ENCODE data around the gene MPDZ.
A peak's percentile ranks its signal among the peaks of the same experiment; 100 is the strongest.

MPDZ gene

DNA sequence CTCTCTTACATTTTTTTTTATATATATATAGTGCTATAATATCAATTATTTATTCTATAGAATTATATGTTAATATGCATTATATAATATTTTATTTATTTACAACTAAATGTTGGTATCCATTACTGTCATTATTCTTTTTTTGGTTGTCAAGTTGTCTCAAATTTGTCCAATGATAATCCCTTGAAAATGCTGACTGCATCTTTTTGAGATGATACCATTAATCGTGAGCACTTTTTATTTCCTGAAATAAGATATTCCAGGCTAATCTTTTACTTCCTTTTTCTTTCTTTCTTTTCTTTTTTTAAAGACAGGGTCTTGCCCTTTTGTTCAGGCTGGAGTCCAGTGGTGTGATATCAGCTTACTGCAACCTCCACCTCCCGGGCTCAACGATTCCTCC lies 12.7 kb upstream of the MPDZ start:
- Histone ChIP-seq H3K9me3 (ENCODE audit: insufficient read depth, low read length) (peaks cover 9% of the 10 kb centered on the region), H3K4me1 (ENCODE audit: insufficient read depth, insufficient read length) (no peaks in the 10 kb centered on the region), H3K4me3 (ENCODE audit: insufficient read length, low read depth) (no peak overlapping the region), H3K36me3 (ENCODE audit: insufficient read depth, insufficient read length, low read length) (no peaks in the 10 kb centered on the region), H3K27me3 (ENCODE audit: insufficient read depth, insufficient read length) (no peaks in the 10 kb centered on the region), H3K9ac (ENCODE audit: insufficient read length, low read depth) (no peak overlapping the region)
- no peak for TF ChIP-seq ZNF274 (IDR thresholded peaks at IDR 0.05; ENCODE audit: low read depth, low read length)
- no peak for TF ChIP-seq SUZ12 (IDR thresholded peaks at IDR 0.05; ENCODE audit: extremely low read depth, insufficient read depth, insufficient read length)
- no peak for TF ChIP-seq YY1 (IDR thresholded peaks at IDR 0.05; ENCODE audit: insufficient read depth, insufficient read length)
- no peak for DNase-seq (ENCODE audit: low read depth, low spot score)

GRCh38 chr9:13291718-13292117 lies 12.2 kb upstream of the MPDZ start:
- H3K9me3 ChIP-seq (ENCODE audit: insufficient read depth, low read length) = peaks cover 4% of the 10 kb centered on the region; the same call in 1 of the 2 replicates
- H3K36me3 ChIP-seq (ENCODE audit: insufficient read depth, insufficient read length, low read length) = no peaks in the 10 kb centered on the region
- no peak overlapping the region for H3K4me3 ChIP-seq (ENCODE audit: insufficient read length, low read depth)
- no peaks in the 10 kb centered on the region for H3K27me3 ChIP-seq (ENCODE audit: insufficient read depth, insufficient read length)
- DNase-seq (ENCODE audit: low read depth, low spot score) = no peak
- no peaks in the 10 kb centered on the region for H3K4me1 ChIP-seq (ENCODE audit: insufficient read depth, insufficient read length)
- no peak for TF ChIP-seq YY1 (IDR thresholded peaks at IDR 0.05; ENCODE audit: insufficient read depth, insufficient read length)
- no peak for TF ChIP-seq SUZ12 (IDR thresholded peaks at IDR 0.05; ENCODE audit: extremely low read depth, insufficient read depth, insufficient read length)
- TF ChIP-seq ZNF274 (IDR thresholded peaks at IDR 0.05; ENCODE audit: low read depth, low read length) = no peak
- H3K9ac ChIP-seq (ENCODE audit: insufficient read length, low read depth) = no peak overlapping the region

GRCh38 chr9:13284011-13284410 lies 4.5 kb upstream of the MPDZ start:
- TF ChIP-seq SUZ12 (IDR thresholded peaks at IDR 0.05; ENCODE audit: extremely low read depth, insufficient read depth, insufficient read length) (no peak), ZNF274 (IDR thresholded peaks at IDR 0.05; ENCODE audit: low read depth, low read length) (no peak), YY1 (IDR thresholded peaks at IDR 0.05; ENCODE audit: insufficient read depth, insufficient read length) (no peak)
- DNase-seq (ENCODE audit: low read depth, low spot score) = no peak
- no peaks in the 10 kb centered on the region for H3K27me3 ChIP-seq (ENCODE audit: insufficient read depth, insufficient read length)

GRCh38 chr9:13282998-13283397 lies 3.5 kb upstream of the MPDZ start:
- Histone ChIP-seq H3K4me1 (ENCODE audit: insufficient read depth, insufficient read length) (no peaks in the 10 kb centered on the region), H3K9me3 (ENCODE audit: insufficient read depth, low read length) (no peaks in the 10 kb centered on the region), H3K9ac (ENCODE audit: insufficient read length, low read depth) (no peak overlapping the region), H3K36me3 (ENCODE audit: insufficient read depth, insufficient read length, low read length) (no peaks in the 10 kb centered on the region), H3K4me3 (ENCODE audit: insufficient read length, low read depth) (no peak overlapping the region), H3K27me3 (ENCODE audit: insufficient read depth, insufficient read length) (no peaks in the 10 kb centered on the region)
- no peak for DNase-seq (ENCODE audit: low read depth, low spot score)
- TF ChIP-seq ZNF274 (IDR thresholded peaks at IDR 0.05; ENCODE audit: low read depth, low read length) = no peak
- TF ChIP-seq YY1 (IDR thresholded peaks at IDR 0.05; ENCODE audit: insufficient read depth, insufficient read length) = no peak
- TF ChIP-seq SUZ12 (IDR thresholded peaks at IDR 0.05; ENCODE audit: extremely low read depth, insufficient read depth, insufficient read length) = no peak

More at GRCh38 chr9:13284011-13284410, 4.5 kb upstream of the MPDZ start:
- no peaks in the 10 kb centered on the region for H3K4me1 ChIP-seq (ENCODE audit: insufficient read depth, insufficient read length)
- no peak overlapping the region for H3K4me3 ChIP-seq (ENCODE audit: insufficient read length, low read depth)
- H3K36me3 ChIP-seq (ENCODE audit: insufficient read depth, insufficient read length, low read length) = no peaks in the 10 kb centered on the region
- no peak overlapping the region for H3K9ac ChIP-seq (ENCODE audit: insufficient read length, low read depth)
- H3K9me3 ChIP-seq (ENCODE audit: insufficient read depth, low read length) = no peaks in the 10 kb centered on the region

DNA sequence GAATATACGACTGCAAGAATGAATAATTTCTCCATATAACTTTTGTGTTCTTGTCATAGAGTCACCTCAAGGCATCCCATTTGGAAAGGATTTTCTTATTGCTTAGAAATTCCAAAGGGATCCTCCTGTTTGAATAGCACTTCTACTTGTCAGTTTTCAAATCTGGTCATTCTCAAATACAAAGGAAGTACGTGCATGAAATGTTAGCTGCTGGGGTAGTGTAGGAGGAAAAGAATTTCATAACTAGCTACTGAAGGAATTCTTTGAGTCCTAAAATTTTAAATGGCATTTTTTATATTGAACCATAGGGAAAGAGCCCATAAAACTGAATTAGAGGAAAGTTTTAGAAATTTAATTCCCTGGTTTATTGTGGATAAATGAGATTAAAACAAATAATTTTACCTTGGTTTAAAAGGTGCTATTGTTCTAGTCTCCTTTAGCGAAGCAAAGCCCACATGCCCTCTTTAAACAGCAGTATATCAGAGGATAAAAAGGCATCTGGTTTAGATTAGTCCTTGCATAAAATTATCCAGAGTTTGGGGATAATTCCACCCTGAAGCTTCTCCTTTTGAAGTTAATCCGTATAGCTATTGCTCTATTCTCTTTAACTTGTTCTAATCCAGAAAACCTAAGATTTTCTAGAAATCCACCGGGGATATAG lies 2.0 kb upstream of the MPDZ start:
- no peak for TF ChIP-seq YY1 (IDR thresholded peaks at IDR 0.05; ENCODE audit: insufficient read depth, insufficient read length)
- DNase-seq (ENCODE audit: low read depth, low spot score) = no peak
- Histone ChIP-seq H3K9me3 (ENCODE audit: insufficient read depth, low read length) (no peaks in the 10 kb centered on the region), H3K4me1 (ENCODE audit: insufficient read depth, insufficient read length) (no peaks in the 10 kb centered on the region), H3K9ac (ENCODE audit: insufficient read length, low read depth) (no peak overlapping the region), H3K36me3 (ENCODE audit: insufficient read depth, insufficient read length, low read length) (no peaks in the 10 kb centered on the region), H3K27me3 (ENCODE audit: insufficient read depth, insufficient read length) (no peaks in the 10 kb centered on the region), H3K4me3 (ENCODE audit: insufficient read length, low read depth) (no peak overlapping the region)

DNA sequence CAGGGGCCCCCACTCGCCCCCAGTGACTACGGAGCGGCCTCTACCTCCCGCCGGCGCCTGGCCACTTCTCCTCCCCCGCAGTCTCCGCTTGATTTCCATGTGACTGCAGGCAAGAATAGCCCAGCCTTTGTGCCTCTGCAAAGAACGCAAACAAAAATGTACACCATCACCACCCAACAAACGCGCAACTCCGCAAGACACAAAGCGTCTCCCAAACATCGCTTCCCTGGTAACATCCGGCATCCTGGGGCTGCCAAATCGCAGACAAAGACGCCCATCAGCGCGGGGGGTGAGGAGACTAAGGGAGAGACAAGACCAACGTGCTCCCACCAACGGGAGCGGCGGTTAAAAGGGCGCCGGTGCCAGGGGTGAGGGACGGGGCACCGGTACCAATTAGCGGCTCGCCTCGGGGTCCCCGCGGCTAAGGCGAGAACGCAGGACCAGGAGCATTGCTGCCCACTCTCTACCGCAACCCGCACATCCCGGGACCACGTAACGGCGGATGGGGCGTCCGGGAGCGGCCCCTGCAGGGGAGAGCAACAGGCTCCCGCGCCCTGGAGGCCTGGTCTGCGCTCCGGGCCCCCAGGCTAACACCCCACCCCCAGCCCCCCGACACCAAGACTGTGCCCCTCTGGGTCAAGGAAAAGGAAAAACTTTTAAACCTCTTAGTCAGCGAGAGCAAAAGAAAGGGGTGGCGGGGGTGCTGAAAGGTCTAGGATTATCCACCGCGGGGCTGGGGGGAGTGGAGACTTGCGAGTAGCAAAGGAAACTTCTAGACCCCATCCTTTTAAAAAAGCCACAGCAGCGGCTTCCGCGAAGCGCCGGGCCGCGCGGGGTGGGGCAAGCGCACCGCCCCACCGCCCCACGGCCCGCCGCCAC lies 885 bp downstream of the MPDZ start:
- Histone ChIP-seq H3K9me3 (ENCODE audit: insufficient read depth, low read length) (no peaks in the 10 kb centered on the region), H3K4me3 (ENCODE audit: insufficient read length, low read depth) (peak overlapping the region; percentile 72), H3K36me3 (ENCODE audit: insufficient read depth, insufficient read length, low read length) (no peaks in the 10 kb centered on the region), H3K9ac (ENCODE audit: insufficient read length, low read depth) (peak overlapping the region; percentile 89), H3K27me3 (ENCODE audit: insufficient read depth, insufficient read length) (no peaks in the 10 kb centered on the region), H3K4me1 (ENCODE audit: insufficient read depth, insufficient read length) (peaks cover 8% of the 10 kb centered on the region)
- no peak for TF ChIP-seq SUZ12 (IDR thresholded peaks at IDR 0.05; ENCODE audit: extremely low read depth, insufficient read depth, insufficient read length)
- TF ChIP-seq YY1 (IDR thresholded peaks at IDR 0.05; ENCODE audit: insufficient read depth, insufficient read length) = no peak
- DNase-seq (ENCODE audit: low read depth, low spot score) = peak; percentile 36

DNA sequence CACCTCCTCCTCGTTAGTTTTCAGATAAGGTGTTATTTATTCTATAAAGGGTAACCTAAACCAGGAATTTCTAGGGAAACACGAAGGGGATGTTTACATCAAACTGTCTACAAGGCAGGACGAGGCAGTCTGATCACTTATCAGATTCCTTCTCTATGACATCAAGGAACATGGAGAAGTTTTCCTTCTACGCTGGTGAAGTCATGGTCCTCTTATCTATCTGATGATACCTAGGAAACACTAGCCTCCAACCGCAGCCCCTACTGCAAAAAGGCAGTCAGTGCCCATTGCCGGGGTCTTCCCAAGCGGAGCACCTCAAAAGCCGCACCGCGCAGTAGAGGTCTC lies 1.5 kb downstream of the MPDZ start:
- TF ChIP-seq SUZ12 (IDR thresholded peaks at IDR 0.05; ENCODE audit: extremely low read depth, insufficient read depth, insufficient read length) (no peak), YY1 (IDR thresholded peaks at IDR 0.05; ENCODE audit: insufficient read depth, insufficient read length) (no peak), ZNF274 (IDR thresholded peaks at IDR 0.05; ENCODE audit: low read depth, low read length) (no peak)
- DNase-seq (ENCODE audit: low read depth, low spot score) = no peak
- H3K4me1 ChIP-seq (ENCODE audit: insufficient read depth, insufficient read length) = peaks cover 8% of the 10 kb centered on the region
- H3K9ac ChIP-seq (ENCODE audit: insufficient read length, low read depth) = peak overlapping the region; percentile 89
- no peaks in the 10 kb centered on the region for H3K27me3 ChIP-seq (ENCODE audit: insufficient read depth, insufficient read length)
- peak overlapping the region; percentile 72 for H3K4me3 ChIP-seq (ENCODE audit: insufficient read length, low read depth)
- H3K9me3 ChIP-seq (ENCODE audit: insufficient read depth, low read length) = no peaks in the 10 kb centered on the region
- no peaks in the 10 kb centered on the region for H3K36me3 ChIP-seq (ENCODE audit: insufficient read depth, insufficient read length, low read length)

Data from NT2/D1 (cell line).